Fibroblast of villous mesenchyme (primary cell): ENCODE results near the gene PFAS. TPM values are rescaled to one million over a fixed set of nuclear protein-coding genes. Genes with fewer than 3 reads are reported as not detected.

ENCODE experiments used
- DNase-seq: peaks from one replicate; pipeline ENCODE4 v3.0.0-alpha.2; 2010; ENCODE audit warnings: low read depth
- H3K4me3 ChIP-seq: 2 replicates; pipeline ENCODE4 v1.5.1; 2011; ENCODE audit warnings: low read depth, mild to moderate bottlenecking, low read length
- CTCF ChIP-seq: IDR thresholded peaks from 2 replicates; pipeline ENCODE4 v1.5.1; 2012; ENCODE audit warnings: low read depth, mild to moderate bottlenecking, low read length; ENCODE audit not compliant: insufficient read depth
- total RNA-seq: library from RNA; depleted of rRNA; stranded (reverse); fragments of >200 nt; gene quantifications from 2 replicates; pipeline ENCODE4 v1.2.3, GENCODE V29; 2012

The PFAS gene
- total RNA-seq, 1 donor = 41.9 TPM

GRCh38 chr17:8310601-8311123 is 61.6 kb downstream of the PFAS start:
- TF ChIP-seq CTCF = no peak
- no peak overlapping the region for H3K4me3 ChIP-seq
- no peak for DNase-seq

GRCh38 chr17:8311131-8311790 is 62.2 kb downstream of the PFAS start:
- no peak for DNase-seq
- H3K4me3 ChIP-seq = no peak overlapping the region
- no peak for TF ChIP-seq CTCF

- H3K4me3 ChIP-seq = no peak overlapping the region
- DNase-seq = no peak
- TF ChIP-seq CTCF = no peak
Measured at GRCh38 chr17:8312251-8312650, 63.2 kb downstream of the PFAS start.

- no peak for DNase-seq
- no peak overlapping the region for H3K4me3 ChIP-seq
Measured at GRCh38 chr17:8312726-8313600, 63.9 kb downstream of the PFAS start.

GRCh38 chr17:8314797-8315763 is 66.0 kb downstream of the PFAS start:
- no peak for DNase-seq
- TF ChIP-seq CTCF = no peak
- H3K4me3 ChIP-seq = no peak overlapping the region

More at GRCh38 chr17:8312726-8313600, 63.9 kb downstream of the PFAS start:
- TF ChIP-seq CTCF = no peak

- TF ChIP-seq CTCF = no peak
- no peak overlapping the region for H3K4me3 ChIP-seq
- no peak for DNase-seq
Measured at GRCh38 chr17:8315764-8316217, 66.7 kb downstream of the PFAS start.
